Suprapubic skin (tissue), 4 donors: ENCODE data around the gene CCDC7.
"Not testable (repeated sequence)": the region's sequence is repeated elsewhere in the genome, so short reads cannot be mapped to it uniquely, and the experiment has no call there.

Experiments
- CTCF ChIP-seq, 2 donors: fragments of 200-600 bp in 1 of 2; fragments of 450-650 bp in 1 of 2; sonication (generic) in 1 of 2; IDR thresholded peaks; one replicate each; pipeline ENCODE4 v1.5.1; 2016 to 2019; ENCODE audit warnings: antibody characterized with exemption in 2 of 2, mild to moderate bottlenecking in 1 of 2, moderate library complexity in 1 of 2
- POLR2A ChIP-seq, 2 donors: fragments of 450-650 bp; IDR thresholded peaks; one replicate each; pipeline ENCODE4 v1.6.1; 2017; ENCODE audit warnings: antibody characterized with exemption in 2 of 2, mild to moderate bottlenecking in 2 of 2, moderate library complexity in 2 of 2
- POLR2AphosphoS5 ChIP-seq, 3 donors: sonication (generic); formaldehyde crosslinking; IDR thresholded peaks; one replicate each; pipeline ENCODE4 v1.6.1; 2017; ENCODE audit warnings: antibody characterized with exemption in 3 of 3

GRCh38 chr10:32754900-32755299 is 309.0 kb downstream of the CCDC7 start:
- TF ChIP-seq POLR2A, CTCF, POLR2AphosphoS5 (IDR thresholded peaks at IDR 0.05): not testable (repeated sequence)
